ENCODE results near the gene MCOLN1.
A peak's percentile ranks its signal among the peaks of the same experiment; 100 is the strongest.

GRCh38 chr19:7497292-7497691 lies 25.1 kb upstream of the MCOLN1 start:
- TF ChIP-seq POLR2A (IDR thresholded peaks at IDR 0.05; ENCODE audit: extremely low read depth, insufficient read length) = no peak
- peak; percentile 66 for TF ChIP-seq CTCF (IDR thresholded peaks at IDR 0.05; ENCODE audit: low read depth, low read length)
- no peak for TF ChIP-seq MAX (IDR thresholded peaks at IDR 0.05; ENCODE audit: low read depth, low read length)
